OCI-M2 (cell line): Measurements from ENCODE around the gene ATAD3C.
"Not testable (repeated sequence)": the region's sequence is repeated elsewhere in the genome, so short reads cannot be mapped to it uniquely, and the experiment has no call there.

ENCODE experiments used
- DNase-seq: peaks from one replicate; lab custom pipeline; 2025; ENCODE audit not compliant: unreplicated experiment; lab: John Stamatoyannopoulos, UW

Gene ATAD3C

GRCh38 chr1:1441002-1441888 is 8.2 kb upstream of the ATAD3C start:
- no peak for DNase-seq

GRCh38 chr1:1442069-1442770 is 7.3 kb upstream of the ATAD3C start:
- DNase-seq: no peak

GRCh38 chr1:1446631-1447030 is 2.9 kb upstream of the ATAD3C start:
- not testable (repeated sequence) for DNase-seq

GRCh38 chr1:1450616-1451015 is 1.1 kb downstream of the ATAD3C start:
- not testable (repeated sequence) for DNase-seq

- no peak for DNase-seq
These were observed 2.3 kb downstream of the ATAD3C start for GRCh38 chr1:1451696-1452364.

GRCh38 chr1:1452365-1452739 is 2.9 kb downstream of the ATAD3C start:
- not testable (repeated sequence) for DNase-seq

GRCh38 chr1:1452882-1453281 is 3.4 kb downstream of the ATAD3C start:
- no peak for DNase-seq

GRCh38 chr1:1454286-1455056 is 5.0 kb downstream of the ATAD3C start:
- DNase-seq: not testable (repeated sequence)

- DNase-seq: no peak
These were observed 5.9 kb downstream of the ATAD3C start for GRCh38 chr1:1455366-1455884.

- DNase-seq: not testable (repeated sequence)
These were observed 6.4 kb downstream of the ATAD3C start for GRCh38 chr1:1455934-1456333.

GRCh38 chr1:1456683-1457255 is 7.3 kb downstream of the ATAD3C start:
- DNase-seq: not testable (repeated sequence)

- not testable (repeated sequence) for DNase-seq
These were observed 9.7 kb downstream of the ATAD3C start for GRCh38 chr1:1459156-1459555.

GRCh38 chr1:1459711-1460110 is 10.2 kb downstream of the ATAD3C start:
- not testable (repeated sequence) for DNase-seq

- no peak for DNase-seq
These were observed 11.1 kb downstream of the ATAD3C start for GRCh38 chr1:1460540-1461130.

- DNase-seq: no peak
These were observed 12.3 kb downstream of the ATAD3C start for GRCh38 chr1:1461721-1462317.

GRCh38 chr1:1462318-1462966 is 13.0 kb downstream of the ATAD3C start:
- no peak for DNase-seq

GRCh38 chr1:1463312-1463711 is 13.8 kb downstream of the ATAD3C start:
- DNase-seq: no peak

- DNase-seq: not testable (repeated sequence)
These were observed 18.9 kb downstream of the ATAD3C start for GRCh38 chr1:1468196-1468985.
